HG02623 (cell line): Measurements from ENCODE around the gene GOLGA6C.
"Not testable (repeated sequence)": the region's sequence is repeated elsewhere in the genome, so short reads cannot be mapped to it uniquely, and the experiment has no call there.

Experiments
- ATAC-seq: cut with Tn5 transposase; IDR thresholded peaks from one replicate; pipeline ENCODE4 v1.9.1; 2021; ENCODE audit warnings: moderate library complexity; ENCODE audit not compliant: unreplicated experiment

Gene GOLGA6C

GRCh38 chr15:75251343-75251742 lies 6.8 kb upstream of the GOLGA6C start:
- ATAC-seq = not testable (repeated sequence)

- not testable (repeated sequence) for ATAC-seq
Measured at GRCh38 chr15:75252285-75252684, 5.8 kb upstream of the GOLGA6C start.

GRCh38 chr15:75258620-75259343 lies 648 bp downstream of the GOLGA6C start:
- not testable (repeated sequence) for ATAC-seq

- not testable (repeated sequence) for ATAC-seq
Measured at GRCh38 chr15:75259873-75260272, 1.7 kb downstream of the GOLGA6C start.

GRCh38 chr15:75273751-75274359 lies 15.7 kb downstream of the GOLGA6C start:
- not testable (repeated sequence) for ATAC-seq

- ATAC-seq = not testable (repeated sequence)
Measured at GRCh38 chr15:75274509-75275107, 16.5 kb downstream of the GOLGA6C start.

GRCh38 chr15:75275617-75276016 lies 17.5 kb downstream of the GOLGA6C start:
- not testable (repeated sequence) for ATAC-seq

GRCh38 chr15:75278497-75278896 lies 20.4 kb downstream of the GOLGA6C start:
- not testable (repeated sequence) for ATAC-seq

- ATAC-seq = not testable (repeated sequence)
Measured at GRCh38 chr15:75282572-75282971, 24.4 kb downstream of the GOLGA6C start, which contains the start of gene GOLGA6D. Gene GOLGA6D, plus strand, starts transcription at chr15:75282835. Its CDS starts 41 bp downstream, at chr15:75282876.

GRCh38 chr15:75284152-75284551 lies 26.0 kb downstream of the GOLGA6C start:
- ATAC-seq = not testable (repeated sequence)

- not testable (repeated sequence) for ATAC-seq
Measured at GRCh38 chr15:75293660-75294059, 35.5 kb downstream of the GOLGA6C start.

- not testable (repeated sequence) for ATAC-seq
Measured at GRCh38 chr15:75298541-75299310, 40.6 kb downstream of the GOLGA6C start.

- ATAC-seq = not testable (repeated sequence)
Measured at GRCh38 chr15:75299311-75299688, 41.2 kb downstream of the GOLGA6C start.

GRCh38 chr15:75300026-75300425 lies 41.9 kb downstream of the GOLGA6C start:
- ATAC-seq = not testable (repeated sequence)

- ATAC-seq = no peak
Measured at GRCh38 chr15:75302318-75302717, 44.2 kb downstream of the GOLGA6C start.

GRCh38 chr15:75302753-75303152 lies 44.6 kb downstream of the GOLGA6C start:
- not testable (repeated sequence) for ATAC-seq

GRCh38 chr15:75306188-75306587 lies 48.1 kb downstream of the GOLGA6C start:
- no peak for ATAC-seq

- ATAC-seq = no peak
Measured at GRCh38 chr15:75307778-75308390, 49.8 kb downstream of the GOLGA6C start.

GRCh38 chr15:75309711-75310110 lies 51.6 kb downstream of the GOLGA6C start:
- no peak for ATAC-seq

GRCh38 chr15:75312548-75312947 lies 54.4 kb downstream of the GOLGA6C start:
- not testable (repeated sequence) for ATAC-seq
